ENCODE results near the gene FBXW4.

DNA sequence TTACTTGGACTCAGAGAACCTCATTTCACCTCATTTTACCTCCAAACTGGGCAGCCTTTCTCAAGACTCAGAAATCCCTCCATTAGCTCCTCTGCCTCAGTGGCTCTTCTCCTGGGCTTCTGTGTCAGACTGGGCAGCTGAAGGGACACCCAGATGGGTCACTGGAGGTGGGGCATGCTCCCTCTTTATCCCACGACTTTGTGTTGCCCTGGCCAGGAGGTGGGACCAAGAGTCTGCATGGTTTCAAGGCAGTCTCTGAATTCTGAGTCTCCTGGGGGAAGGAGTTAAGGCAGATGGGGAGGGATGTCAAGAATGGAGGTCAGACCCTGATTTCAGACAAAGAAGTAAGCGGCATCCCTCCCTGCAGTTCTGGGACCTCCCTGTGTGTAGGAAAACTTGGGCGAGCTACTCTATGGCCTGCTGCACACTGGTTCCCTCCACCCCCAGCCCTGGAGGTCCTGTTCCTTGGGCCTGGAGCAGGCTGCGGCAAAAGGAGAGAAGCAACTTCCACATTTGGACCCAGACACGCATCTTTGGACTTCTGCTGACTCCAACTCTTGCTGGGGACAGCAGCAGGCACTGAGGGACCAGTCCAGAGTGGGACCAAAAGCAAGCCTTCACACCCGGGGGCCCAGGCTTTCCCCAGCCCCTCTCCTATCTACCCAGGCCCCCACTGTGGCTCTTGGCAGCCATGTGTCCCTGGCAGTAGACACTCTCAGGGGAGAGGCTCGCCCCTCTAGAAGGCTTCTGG lies 117.7 kb downstream of the FBXW4 start:
- TF ChIP-seq, protein P1, sequence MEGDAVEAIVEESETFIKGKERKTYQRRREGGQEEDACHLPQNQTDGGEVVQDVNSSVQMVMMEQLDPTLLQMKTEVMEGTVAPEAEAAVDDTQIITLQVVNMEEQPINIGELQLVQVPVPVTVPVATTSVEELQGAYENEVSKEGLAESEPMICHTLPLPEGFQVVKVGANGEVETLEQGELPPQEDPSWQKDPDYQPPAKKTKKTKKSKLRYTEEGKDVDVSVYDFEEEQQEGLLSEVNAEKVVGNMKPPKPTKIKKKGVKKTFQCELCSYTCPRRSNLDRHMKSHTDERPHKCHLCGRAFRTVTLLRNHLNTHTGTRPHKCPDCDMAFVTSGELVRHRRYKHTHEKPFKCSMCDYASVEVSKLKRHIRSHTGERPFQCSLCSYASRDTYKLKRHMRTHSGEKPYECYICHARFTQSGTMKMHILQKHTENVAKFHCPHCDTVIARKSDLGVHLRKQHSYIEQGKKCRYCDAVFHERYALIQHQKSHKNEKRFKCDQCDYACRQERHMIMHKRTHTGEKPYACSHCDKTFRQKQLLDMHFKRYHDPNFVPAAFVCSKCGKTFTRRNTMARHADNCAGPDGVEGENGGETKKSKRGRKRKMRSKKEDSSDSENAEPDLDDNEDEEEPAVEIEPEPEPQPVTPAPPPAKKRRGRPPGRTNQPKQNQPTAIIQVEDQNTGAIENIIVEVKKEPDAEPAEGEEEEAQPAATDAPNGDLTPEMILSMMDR (IDR thresholded peaks at IDR 0.05): no peak
- TF ChIP-seq POLR2A (IDR thresholded peaks at IDR 0.05): no peak
